H1 (cell line): ENCODE data around the gene BTBD9. TPM values are rescaled to one million over a fixed set of nuclear protein-coding genes. Genes with fewer than 3 reads are reported as not detected.
A peak's percentile ranks its signal among the peaks of the same experiment; 100 is the strongest.
"Not testable (repeated sequence)": the region's sequence is repeated elsewhere in the genome, so short reads cannot be mapped to it uniquely, and the experiment has no call there.

Experiments
- CTCF ChIA-PET: fragments of 300-600 bp; sonication (Branson Sonifier 250); formaldehyde crosslinking; loops from one replicate; lab custom pipeline; 2021; ENCODE audit not compliant: partially characterized antibody; lab: Charles Lee
- POLR2A ChIA-PET: fragments of 300-600 bp; sonication (Branson Sonifier 250); formaldehyde crosslinking; loops from one replicate; lab custom pipeline; 2021; ENCODE audit warnings: inconsistent platforms; ENCODE audit not compliant: partially characterized antibody; lab: Charles Lee
- DNase-seq, 2 experiments: peaks; one replicate each; pipeline versions ENCODE4 v3.0.0 to v3.0.0-alpha.2; 2010 to 2022; ENCODE audit warnings: low spot score in 2 of 2, low read depth in 1 of 2, mixed read lengths in 1 of 2
- FAIRE-seq: peaks from 2 replicates; lab custom pipeline; 2011; peaks lifted over from hg19 to GRCh38; lab: Jason Lieb, UNC
- H2AFZ ChIP-seq: 2 replicates; pipeline ENCODE4 v1.8.1; 2012; ENCODE audit warnings: low read length, inconsistent platforms
- H2AK5ac ChIP-seq: 2 replicates; pipeline ENCODE4 v1.6.1; 2013; ENCODE audit warnings: low read depth, low read length
- H2BK120ac ChIP-seq: replicated peaks from 2 replicates; pipeline ENCODE3; 2013; ENCODE audit warnings: low read depth, low read length, inconsistent platforms
- H2BK12ac ChIP-seq: 2 replicates; pipeline ENCODE4 v1.6.1; 2013; ENCODE audit warnings: low read depth, low read length
- H2BK15ac ChIP-seq: 2 replicates; pipeline ENCODE4 v1.6.1; 2013; ENCODE audit warnings: low read length
- H2BK20ac ChIP-seq: 2 replicates; pipeline ENCODE4 v1.6.1; 2013; ENCODE audit warnings: low read length
- H2BK5ac ChIP-seq: 2 replicates; pipeline ENCODE4 v1.6.1; 2013; ENCODE audit warnings: low read depth, low read length
- H3K14ac ChIP-seq: 2 replicates; pipeline ENCODE4 v1.6.1; 2013; ENCODE audit warnings: inconsistent platforms; ENCODE audit not compliant: insufficient read length
- H3K18ac ChIP-seq: 2 replicates; pipeline ENCODE4 v1.6.1; 2013; ENCODE audit warnings: low read length; ENCODE audit errors: extremely low read depth
- H3K23ac ChIP-seq: 2 replicates; pipeline ENCODE4 v1.6.1; 2013; ENCODE audit warnings: inconsistent platforms; ENCODE audit not compliant: insufficient read length
- H3K23me2 ChIP-seq: 2 replicates; pipeline ENCODE4 v1.6.1; 2013; ENCODE audit warnings: low read depth, low read length
- H3K27ac ChIP-seq: 2 replicates; pipeline ENCODE4 v1.6.1; 2011; ENCODE audit warnings: low read depth, low read length, inconsistent platforms
- H3K27me3 ChIP-seq, 4 experiments: replicated peaks in 1 of 4; 1 replicate in 1 of 4; 2 replicates in 3 of 4; pipeline versions ENCODE4 v1.6.1 to v1.8.1; 2011 to 2013; ENCODE audit warnings: low read length in 3 of 4, mild to moderate bottlenecking in 3 of 4, inconsistent platforms in 2 of 4, mixed read lengths in 2 of 4, moderate library complexity in 1 of 4; ENCODE audit not compliant: control insufficient read depth in 3 of 4, insufficient read depth in 3 of 4; ENCODE audit errors: extremely low read depth in 1 of 4
- H3K36me3 ChIP-seq, 4 experiments: 2 replicates each; pipeline versions ENCODE4 v1.6.1 to v1.8.1; 2011 to 2013; ENCODE audit warnings: mild to moderate bottlenecking in 4 of 4, low read length in 3 of 4, moderate library complexity in 2 of 4, control low read depth in 1 of 4, inconsistent platforms in 1 of 4; ENCODE audit not compliant: insufficient read depth in 4 of 4, control insufficient read depth in 2 of 4
- H3K4ac ChIP-seq: replicated peaks from 2 replicates; pipeline ENCODE3; 2013; ENCODE audit warnings: low read length, low read depth, mixed read lengths, inconsistent platforms; ENCODE audit not compliant: insufficient read length
- H3K4me1 ChIP-seq, 4 experiments: replicated peaks in 1 of 4; 1 replicate in 1 of 4; 2 replicates in 3 of 4; pipeline versions ENCODE4 v1.6.1 to v1.8.1; 2011 to 2013; ENCODE audit warnings: low read length in 3 of 4, inconsistent platforms in 2 of 4, mixed read lengths in 1 of 4; ENCODE audit not compliant: insufficient read depth in 4 of 4, control insufficient read depth in 3 of 4
- H3K4me2 ChIP-seq, 2 experiments: 2 replicates each; pipeline versions ENCODE4 v1.6.1 to v1.8.1; 2011 to 2013; ENCODE audit warnings: low read depth in 2 of 2, low read length in 2 of 2, control low read depth in 1 of 2, inconsistent platforms in 1 of 2, mild to moderate bottlenecking in 1 of 2; ENCODE audit not compliant: insufficient read depth in 1 of 2
- H3K4me3 ChIP-seq, 4 experiments: fragments of 200-600, 300-600 bp in 1 of 4; sonication (generic), shearing (Covaris generic), sonication (Bioruptor Twin) in 1 of 4; 2 replicates each; pipeline versions ENCODE4 v1.5.1 to v1.8.1; 2011 to 2016; ENCODE audit warnings: low read length in 4 of 4, low read depth in 3 of 4, control low read depth in 2 of 4, inconsistent platforms in 2 of 4, mild to moderate bottlenecking in 2 of 4, mixed read lengths in 1 of 4, moderate library complexity in 1 of 4; ENCODE audit not compliant: insufficient read depth in 2 of 4; ENCODE audit errors: extremely low read depth in 1 of 4
- H3K56ac ChIP-seq: replicated peaks from 2 replicates; pipeline ENCODE3; 2013; ENCODE audit warnings: low read depth, mild to moderate bottlenecking, mixed read lengths, low read length, inconsistent platforms; ENCODE audit not compliant: insufficient read length
- H3K79me1 ChIP-seq: 2 replicates; pipeline ENCODE4 v1.6.1; 2013; ENCODE audit warnings: low read depth, low read length, control low read depth
- H3K79me2 ChIP-seq, 2 experiments: 2 replicates each; pipeline versions ENCODE4 v1.6.1 to v1.8.1; 2012 to 2013; ENCODE audit warnings: low read length in 2 of 2, mild to moderate bottlenecking in 2 of 2, inconsistent platforms in 1 of 2; ENCODE audit not compliant: insufficient read depth in 2 of 2, control insufficient read depth in 1 of 2
- H3K9ac ChIP-seq, 4 experiments: replicated peaks in 1 of 4; 1 replicate in 1 of 4; 2 replicates in 3 of 4; pipeline versions ENCODE4 v1.6.1 to v1.8.1; 2011 to 2013; ENCODE audit warnings: low read depth in 3 of 4, low read length in 3 of 4, control low read depth in 2 of 4, mild to moderate bottlenecking in 2 of 4, moderate library complexity in 2 of 4, inconsistent platforms in 1 of 4; ENCODE audit errors: extremely low read depth in 1 of 4
- H3K9me3 ChIP-seq, 2 experiments: 2 replicates each; pipeline versions ENCODE4 v1.6.1 to v1.8.1; 2012 to 2013; ENCODE audit warnings: mild to moderate bottlenecking in 2 of 2, moderate library complexity in 2 of 2, control low read depth in 1 of 2, inconsistent platforms in 1 of 2, low read depth in 1 of 2, low read length in 1 of 2, mixed read lengths in 1 of 2; ENCODE audit not compliant: insufficient read depth in 2 of 2
- H4K20me1 ChIP-seq, 2 experiments: replicated peaks in 1 of 2; 2 replicates each; pipeline versions ENCODE3 to v1.8.1; 2011 to 2013; ENCODE audit warnings: inconsistent platforms in 2 of 2, low read length in 2 of 2, mild to moderate bottlenecking in 1 of 2; ENCODE audit not compliant: insufficient read depth in 2 of 2, control insufficient read depth in 1 of 2
- H4K5ac ChIP-seq: 2 replicates; pipeline ENCODE4 v1.6.1; 2013; ENCODE audit warnings: low read length, low read depth, mixed read lengths, inconsistent platforms; ENCODE audit not compliant: insufficient read length
- H4K8ac ChIP-seq: 2 replicates; pipeline ENCODE4 v1.8.0; 2013; ENCODE audit warnings: mild to moderate bottlenecking, moderate library complexity, low read length, inconsistent platforms; ENCODE audit not compliant: insufficient read depth; ENCODE audit errors: extremely low read depth
- H4K91ac ChIP-seq: replicated peaks from 2 replicates; pipeline ENCODE3; 2013; ENCODE audit warnings: low read length, mixed read lengths, inconsistent platforms; ENCODE audit not compliant: insufficient read length
- WGBS, 2 experiments: shearing (Covaris generic) in 1 of 2; methylation state at CpG; one replicate each; pipeline versions ENCODE4 v1.1.6 to v1.1.7; 2013 to 2015; ENCODE audit warnings: low lambda C conversion rate in 2 of 2, mixed read lengths in 2 of 2, inconsistent platforms in 1 of 2, low coverage in 1 of 2, missing lambda C conversion rate in 1 of 2; ENCODE audit not compliant: insufficient replicate concordance in 2 of 2, insufficient coverage in 1 of 2, insufficient read length in 1 of 2; ENCODE audit errors: extremely low coverage in 1 of 2, missing lambda C conversion rate in 1 of 2; 5-methylcytosine and 5-hydroxymethylcytosine counted together
- polyA plus RNA-seq, 7 experiments: library from polyadenylated mRNA; depleted of rRNA in 3 of 7; stranded (reverse) in 5 of 7; unstranded in 2 of 7; fragments of >200 nt in 5 of 7; fragments of 200-250 nt in 2 of 7; gene quantifications; 1 replicate in 5 of 7; 2 replicates in 1 of 7; 4 replicates in 1 of 7; pipeline versions ENCODE4 v1.2.1 to v1.2.3, GENCODE V29; 2011 to 2013; ENCODE audit warnings: missing spikeins in 2 of 7, mixed read lengths in 2 of 7
- total RNA-seq: library from RNA; stranded (reverse); fragmentation: NEBNext Ultra II Directional; extraction: Animal tissue kit (Norgen Biotek cat#: 25700); gene quantifications from 2 replicates; pipeline ENCODE4 v1.2.1, GENCODE V29; 2021

BTBD9 gene
- total and polyA plus RNA-seq, 2 of the 8 experiments (the other 6 are each of a cell fraction or from before 2014, with no cell fraction given), result 0.92 to 4.1 TPM

GRCh38 chr6:38425788-38426488, 213.8 kb downstream of the BTBD9 start:
- H3K23me2 ChIP-seq, H2BK12ac ChIP-seq, H4K20me1 ChIP-seq, H3K27me3 ChIP-seq, H2BK15ac ChIP-seq, H2AFZ ChIP-seq, H4K8ac ChIP-seq, H3K4me1 ChIP-seq, H2BK5ac ChIP-seq, H3K18ac ChIP-seq, H4K5ac ChIP-seq, H3K36me3 ChIP-seq, H3K4ac ChIP-seq, DNase-seq, H3K4me3 ChIP-seq, H3K4me2 ChIP-seq, H3K79me1 ChIP-seq, H3K27ac ChIP-seq, H3K14ac ChIP-seq, H4K91ac ChIP-seq, H2BK120ac ChIP-seq, H2BK20ac ChIP-seq, H3K23ac ChIP-seq, H3K79me2 ChIP-seq, H3K9ac ChIP-seq, H3K9me3 ChIP-seq, FAIRE-seq, H3K56ac ChIP-seq: not testable (repeated sequence)
- CTCF ChIA-PET, result interaction anchor here (0.7 to 1.2 kb wide), 7 partner anchors 10 to 415 kb away, joined by 3 to 5 read pairs (median 3); no protein-coding TSS in a partner anchor
- 88% methylated on average over 9 of the region's 11 CpGs; no CpG with 5 or more reads in 1 of the 2 experiments for WGBS, 2 experiments
- POLR2A ChIA-PET, result interaction anchor here (1.0 kb wide), 1 partner anchor 51 kb away, joined by 3 read pairs; no protein-coding TSS in a partner anchor
- H2AK5ac ChIP-seq, result 0 out of 2 replicates have a peak overlapping the region, but pooled peaks have one; percentile 13
